NCI-H1105 (cell line): Measurements from ENCODE around the gene UNC80.

Source experiments
- DNase-seq: peaks from one replicate; lab custom pipeline; 2025; lab: John Stamatoyannopoulos, UW

Gene UNC80

DNA sequence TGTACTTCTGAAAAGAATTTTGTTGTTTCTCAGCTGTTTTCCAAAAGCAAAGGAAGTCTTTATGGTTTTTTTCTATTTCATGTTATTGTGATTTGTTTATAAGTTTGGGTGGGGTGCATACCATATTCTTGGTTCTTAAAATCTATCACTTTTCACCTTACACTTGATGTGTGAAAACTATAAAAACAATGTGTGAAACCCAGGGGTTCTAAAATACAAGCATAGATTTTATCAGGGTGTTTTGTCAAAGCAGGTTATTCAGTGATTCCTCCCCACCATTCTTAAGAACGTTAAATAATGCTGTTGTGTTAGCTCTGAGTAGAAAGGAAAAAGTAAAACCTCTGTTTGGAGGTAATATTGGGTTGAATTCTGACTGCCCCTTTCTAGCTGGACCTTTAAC is 248.5 kb downstream of the UNC80 start:
- no peak for DNase-seq

- DNase-seq = no peak
Observed at GRCh38 chr2:210022824-210023223, 251.2 kb downstream of the UNC80 start.

- DNase-seq = no peak
Observed at GRCh38 chr2:210027608-210028007, 256.0 kb downstream of the UNC80 start.

- peak; percentile 4 for DNase-seq
Observed at GRCh38 chr2:210028178-210028577, 256.5 kb downstream of the UNC80 start.

GRCh38 chr2:210034087-210034683 is 262.6 kb downstream of the UNC80 start:
- DNase-seq = no peak

GRCh38 chr2:210035679-210036078 is 264.0 kb downstream of the UNC80 start:
- no peak for DNase-seq

GRCh38 chr2:210038078-210038477 is 266.4 kb downstream of the UNC80 start:
- no peak for DNase-seq

GRCh38 chr2:210046851-210047500 is 275.3 kb downstream of the UNC80 start:
- no peak for DNase-seq
